GM21390 (cell line): ENCODE measurements around the gene PIP4K2C.
"Not testable (repeated sequence)": the region's sequence is repeated elsewhere in the genome, so short reads cannot be mapped to it uniquely, and the experiment has no call there.

Experiments used
- ATAC-seq: cut with Tn5 transposase; IDR thresholded peaks from one replicate; pipeline ENCODE4 v1.9.1; 2021; ENCODE audit not compliant: unreplicated experiment

PIP4K2C gene

GRCh38 chr12:57584050-57584449, 6.9 kb upstream of the PIP4K2C start:
- no peak for ATAC-seq

DNA sequence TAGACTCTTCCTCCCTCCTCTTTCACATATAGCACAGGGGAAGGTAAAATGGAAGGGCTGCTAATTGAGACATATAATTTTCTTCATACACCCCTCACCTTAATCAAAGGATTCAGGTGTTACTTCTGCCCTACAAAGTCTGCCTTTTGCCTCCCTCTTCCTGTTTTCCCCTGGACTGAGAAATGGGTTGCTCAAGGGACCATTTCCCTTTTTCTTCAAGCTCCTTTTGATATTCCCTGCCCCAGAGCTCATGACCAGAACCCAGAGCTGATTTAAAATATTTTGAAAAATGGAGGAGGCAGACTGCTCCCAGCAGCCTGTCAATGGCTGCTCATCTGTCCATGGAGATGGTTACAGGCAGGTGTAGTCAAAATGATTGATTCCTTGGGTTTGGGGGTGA, 6.3 kb upstream of the PIP4K2C start:
- no peak for ATAC-seq

GRCh38 chr12:57585156-57585555, 5.8 kb upstream of the PIP4K2C start:
- ATAC-seq = no peak

DNA sequence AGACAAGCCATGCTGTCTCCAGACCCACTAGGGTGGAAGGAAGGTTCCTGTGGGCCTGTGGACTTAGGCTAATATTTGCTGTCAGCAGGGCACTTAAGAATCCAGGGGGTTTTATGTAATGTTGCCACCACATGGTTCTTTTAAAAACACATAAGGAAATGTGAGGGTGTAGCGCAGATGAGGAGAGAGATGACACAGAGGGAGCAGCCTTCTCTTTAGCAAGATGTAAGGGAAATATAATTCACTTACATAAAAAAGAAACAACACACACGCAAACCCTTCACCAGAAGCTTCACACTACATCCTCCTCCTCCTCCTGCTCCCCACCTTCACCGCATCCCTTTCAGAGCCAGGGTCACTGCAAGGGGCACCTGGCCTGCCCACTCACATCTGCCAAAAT, 4.9 kb upstream of the PIP4K2C start:
- ATAC-seq = no peak

- no peak for ATAC-seq
These were observed 4.1 kb upstream of the PIP4K2C start for GRCh38 chr12:57586832-57587429.

- ATAC-seq = not testable (repeated sequence)
These were observed 1.9 kb upstream of the PIP4K2C start for GRCh38 chr12:57588951-57589610.

- ATAC-seq = no peak
These were observed 521 bp upstream of the PIP4K2C start for GRCh38 chr12:57590479-57590863.

DNA sequence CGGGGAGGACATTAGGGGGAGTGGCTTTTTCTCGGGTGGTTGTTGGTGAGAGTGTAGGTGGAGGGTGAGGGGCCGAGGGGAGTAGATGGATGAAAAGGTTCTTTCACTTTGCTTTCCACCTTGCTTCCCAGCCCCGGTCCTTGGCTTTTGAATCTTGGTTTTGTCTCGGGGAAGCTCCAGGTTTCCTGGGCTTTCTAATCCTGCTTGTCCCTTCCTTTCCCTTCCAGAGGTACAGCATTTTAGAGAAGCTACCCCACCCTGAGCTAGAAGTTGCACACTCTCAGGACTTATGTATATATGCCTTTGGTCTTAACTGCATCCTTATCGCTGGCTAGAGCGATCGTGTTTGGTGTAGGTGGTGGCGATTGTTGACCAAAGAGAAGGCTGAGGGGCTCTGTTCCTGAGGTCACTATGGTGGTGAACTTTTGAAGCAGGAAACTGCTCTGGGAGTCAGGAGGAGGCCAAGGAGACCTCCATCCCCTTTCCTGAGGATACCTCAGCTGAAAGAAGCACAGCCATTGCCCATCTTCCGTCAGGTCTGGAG, 862 bp downstream of the PIP4K2C start:
- peak; percentile 8 for ATAC-seq

- no peak for ATAC-seq
These were observed 1.7 kb downstream of the PIP4K2C start for GRCh38 chr12:57592551-57593165.

- ATAC-seq = no peak
These were observed 2.2 kb downstream of the PIP4K2C start for GRCh38 chr12:57593187-57593586.

DNA sequence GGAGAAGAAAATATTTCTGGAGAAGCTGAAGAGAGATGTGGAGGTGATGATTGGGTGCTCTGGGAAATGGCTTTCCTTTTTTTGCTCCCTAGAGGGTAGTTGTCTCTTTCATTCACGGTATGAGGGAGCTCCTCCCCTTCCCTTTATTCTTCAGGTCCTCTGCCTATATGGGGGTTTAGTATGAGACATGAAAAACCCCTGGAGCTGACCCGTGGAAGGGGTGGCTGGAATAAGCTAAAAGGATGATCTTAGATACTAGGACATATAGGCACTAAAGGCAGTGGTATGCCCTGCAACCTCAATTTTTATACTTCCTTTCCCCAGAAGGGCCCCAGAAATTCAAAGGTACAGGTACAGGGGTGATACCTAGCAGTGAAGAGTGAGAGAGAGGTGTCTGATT, 9.4 kb downstream of the PIP4K2C start:
- ATAC-seq = no peak

DNA sequence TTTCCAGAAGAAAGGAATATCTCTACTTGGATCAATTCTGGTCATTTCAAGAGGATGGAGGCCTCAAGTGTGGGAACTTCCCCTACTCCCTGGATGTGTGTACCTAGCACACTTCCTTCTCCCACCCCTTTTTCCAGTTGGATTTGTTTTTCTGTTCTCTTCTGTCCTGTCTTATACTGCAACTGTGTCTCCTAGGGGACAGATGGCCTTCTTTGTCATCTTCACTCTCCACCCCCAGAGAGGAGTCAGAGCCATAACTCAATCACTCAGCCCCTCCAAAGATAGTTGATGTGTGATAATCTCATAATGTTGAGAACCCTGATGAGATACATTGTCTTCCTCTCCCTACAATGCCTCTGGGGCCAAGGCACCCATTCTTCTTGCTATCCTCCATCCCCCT, 11.6 kb downstream of the PIP4K2C start:
- no peak for ATAC-seq

DNA sequence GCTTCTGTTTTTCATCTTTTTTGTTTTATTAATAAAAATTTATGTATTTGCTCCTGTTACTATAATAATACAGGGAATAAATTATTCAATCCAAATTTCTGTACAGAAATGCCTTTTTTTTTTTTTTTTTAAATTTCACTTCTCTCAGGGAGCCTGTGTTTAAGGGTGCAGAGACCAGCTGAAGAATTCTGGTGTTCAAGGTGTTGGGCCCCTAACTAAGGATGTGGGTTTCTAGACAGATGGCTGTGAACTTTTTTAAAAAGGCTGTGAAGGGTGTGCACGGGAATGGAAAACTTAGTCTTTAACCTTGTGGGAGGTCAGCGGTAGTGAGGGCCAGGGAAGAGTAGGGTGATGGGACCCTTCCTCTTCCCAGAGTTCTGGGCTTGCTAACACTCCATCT, 12.3 kb downstream of the PIP4K2C start:
- ATAC-seq = no peak

DNA sequence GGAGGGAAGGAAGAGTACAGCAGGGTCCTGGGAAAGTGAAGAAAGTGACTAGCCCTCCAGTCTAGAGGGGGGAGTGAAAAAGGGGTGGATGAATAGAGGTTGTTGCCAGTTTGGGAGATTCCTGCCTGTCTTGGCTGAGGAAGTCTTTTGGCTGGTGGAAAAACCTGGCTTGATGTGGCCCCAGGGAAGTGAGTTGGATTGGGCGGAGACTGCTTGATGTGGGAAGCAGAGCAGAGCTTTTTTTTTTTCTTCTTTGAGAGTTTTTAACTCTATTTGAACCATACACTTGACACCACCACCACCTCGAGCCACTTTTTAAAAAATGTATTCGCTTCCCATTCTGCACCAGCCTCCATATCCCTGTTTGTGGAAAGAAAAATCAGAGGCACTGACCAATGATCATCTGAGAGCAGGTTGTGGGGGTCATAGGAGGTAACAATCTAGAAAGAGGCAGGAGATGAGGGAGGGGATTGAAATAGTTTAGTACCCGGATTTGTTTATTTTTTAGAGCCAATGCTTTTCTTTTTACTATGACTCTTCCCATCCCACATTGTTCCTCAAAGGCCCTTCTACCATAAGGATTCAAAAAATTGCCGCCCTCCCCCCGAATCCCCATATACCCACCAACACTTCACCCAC, 12.9 kb downstream of the PIP4K2C start:
- ATAC-seq = no peak

GRCh38 chr12:57604454-57604991, 13.5 kb downstream of the PIP4K2C start, which contains the start of gene DTX3:
Gene DTX3, plus strand, starts transcription at chr12:57604824. Its CDS starts 1,694 bp downstream, at chr12:57606518.
- no peak for ATAC-seq

DNA sequence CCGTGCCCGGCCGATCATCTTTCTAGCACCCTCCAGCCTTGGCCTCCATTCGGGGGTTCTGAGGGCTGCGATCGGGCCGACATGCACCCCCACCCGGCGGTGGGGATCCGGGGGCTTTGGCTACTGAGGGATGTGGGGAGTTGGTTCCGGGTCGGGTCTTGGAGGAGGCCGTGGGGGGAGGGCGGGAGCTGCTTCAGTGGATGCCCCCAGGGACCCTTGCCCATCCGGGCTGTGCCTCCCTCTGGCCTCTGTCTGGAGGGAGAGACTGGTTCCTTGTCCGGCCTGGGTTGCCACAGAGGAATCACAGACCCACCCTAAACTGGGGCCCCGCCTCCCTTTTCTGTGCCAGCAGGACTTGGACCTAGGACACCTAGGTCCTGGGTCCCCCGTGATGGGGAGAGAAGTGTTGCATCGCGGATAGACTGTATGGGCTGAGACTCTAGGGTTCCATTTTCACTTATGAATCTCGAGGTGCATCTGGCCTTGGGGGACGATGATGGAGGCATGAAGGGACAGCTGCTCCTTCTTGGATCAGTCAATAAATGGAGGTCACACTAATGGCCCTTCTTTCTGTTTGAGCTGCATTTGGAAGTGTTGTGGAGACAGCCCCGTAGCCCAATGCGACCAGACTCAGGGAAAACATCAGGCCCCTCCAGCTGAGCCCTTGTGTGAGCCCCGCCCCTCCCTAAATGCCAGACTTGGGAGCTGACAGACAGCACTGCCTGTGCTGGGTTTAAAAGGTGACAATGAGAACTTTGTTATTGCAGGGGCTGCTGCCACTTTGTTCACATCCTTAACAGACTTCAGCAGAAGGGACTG, 14.2 kb downstream of the PIP4K2C start:
- ATAC-seq = no peak

GRCh38 chr12:57605811-57606311, 14.9 kb downstream of the PIP4K2C start:
- no peak for ATAC-seq

GRCh38 chr12:57606399-57606798, 15.4 kb downstream of the PIP4K2C start:
- no peak for ATAC-seq

DNA sequence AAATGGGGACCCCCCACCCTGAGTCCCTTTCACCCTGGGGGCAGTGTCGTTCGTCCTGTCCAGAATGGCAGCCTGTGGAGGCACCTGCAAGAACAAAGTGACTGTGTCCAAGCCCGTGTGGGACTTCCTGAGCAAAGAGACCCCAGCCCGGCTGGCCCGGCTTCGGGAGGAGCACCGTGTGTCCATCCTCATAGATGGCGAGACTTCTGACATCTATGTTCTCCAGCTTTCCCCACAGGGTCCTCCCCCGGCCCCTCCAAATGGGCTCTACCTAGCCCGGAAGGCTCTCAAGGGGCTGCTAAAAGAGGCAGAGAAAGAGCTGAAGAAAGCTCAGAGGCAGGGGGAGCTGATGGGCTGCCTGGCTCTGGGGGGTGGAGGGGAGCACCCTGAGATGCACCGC, 15.8 kb downstream of the PIP4K2C start:
- no peak for ATAC-seq

DNA sequence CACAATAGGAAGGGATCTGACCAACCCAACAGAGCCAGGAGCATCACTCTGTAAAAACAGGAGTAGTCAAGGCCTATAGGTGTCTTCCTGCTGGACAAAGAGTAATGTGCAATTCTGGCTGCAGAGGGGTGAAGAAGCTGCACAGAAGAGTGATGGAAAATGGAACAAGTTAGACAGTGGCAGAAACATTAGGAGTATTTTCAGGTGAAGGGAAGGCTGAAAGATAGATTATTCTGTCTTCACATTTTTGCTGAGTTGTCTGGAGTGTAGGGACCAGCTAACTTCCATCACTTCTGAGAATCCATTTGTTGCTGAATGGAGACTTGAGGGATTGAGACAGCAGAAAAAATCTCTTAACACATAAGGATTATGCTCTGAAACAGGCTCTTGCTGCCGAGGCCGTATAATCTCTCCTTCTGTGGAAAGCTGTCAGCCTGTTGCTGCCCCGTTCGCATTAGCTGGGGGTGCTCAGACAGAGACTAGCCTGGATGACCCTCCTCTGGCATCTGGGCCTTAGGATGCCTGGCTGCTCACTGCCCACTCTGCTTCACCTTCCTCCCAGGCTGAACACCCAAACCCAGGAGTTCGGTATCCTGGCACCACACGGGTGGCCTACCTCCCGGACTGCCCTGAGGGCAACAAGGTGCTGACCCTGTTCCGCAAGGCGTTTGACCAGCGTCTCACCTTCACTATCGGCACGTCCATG, 17.1 kb downstream of the PIP4K2C start:
- no peak for ATAC-seq
